Mesenchymal stem cell (in vitro differentiated cells and primary cell): ENCODE results near the gene PIGB.

ENCODE experiments used
- DNase-seq: peaks from one replicate; pipeline ENCODE4 v3.0.0-alpha.2; 2013
- H2AFZ ChIP-seq: one replicate; pipeline ENCODE4 v1.6.1; 2013; ENCODE audit warnings: low read depth, mild to moderate bottlenecking, control low read depth, inconsistent platforms, low read length, moderate library complexity
- H2AK5ac ChIP-seq: 2 replicates; pipeline ENCODE4 v1.6.1; 2013; ENCODE audit warnings: low read length, moderate library complexity, mild to moderate bottlenecking, inconsistent platforms; ENCODE audit not compliant: severe bottlenecking
- H2BK120ac ChIP-seq: one replicate; pipeline ENCODE4 v1.6.1; 2013; ENCODE audit warnings: low read depth, mild to moderate bottlenecking, inconsistent platforms, low read length, moderate library complexity
- H2BK12ac ChIP-seq, 2 experiments: one replicate each; pipeline ENCODE4 v1.6.1; 2013; ENCODE audit warnings: inconsistent platforms in 2 of 2, low read length in 2 of 2, mild to moderate bottlenecking in 2 of 2, moderate library complexity in 2 of 2, control low read depth in 1 of 2
- H2BK15ac ChIP-seq: one replicate; pipeline ENCODE4 v1.6.1; 2013; ENCODE audit warnings: mild to moderate bottlenecking, low read depth, inconsistent platforms; ENCODE audit not compliant: poor library complexity, severe bottlenecking
- H2BK5ac ChIP-seq: 2 replicates; pipeline ENCODE4 v1.6.1; 2013; ENCODE audit warnings: low read depth, mild to moderate bottlenecking, low read length, control low read depth, inconsistent platforms; ENCODE audit not compliant: poor library complexity, severe bottlenecking
- H3K14ac ChIP-seq, 2 experiments: one replicate each; pipeline ENCODE4 v1.6.1; 2013; ENCODE audit warnings: inconsistent platforms in 2 of 2, low read length in 2 of 2, control low read depth in 1 of 2, mild to moderate bottlenecking in 1 of 2, moderate library complexity in 1 of 2
- H3K18ac ChIP-seq, 2 experiments: one replicate each; pipeline ENCODE4 v1.6.1; 2013; ENCODE audit warnings: inconsistent platforms in 2 of 2, low read length in 2 of 2, control low read depth in 1 of 2, low read depth in 1 of 2, mild to moderate bottlenecking in 1 of 2
- H3K23ac ChIP-seq, 2 experiments: one replicate each; pipeline ENCODE4 v1.6.1; 2013; ENCODE audit warnings: inconsistent platforms in 2 of 2, low read length in 2 of 2, mild to moderate bottlenecking in 2 of 2, moderate library complexity in 2 of 2, control low read depth in 1 of 2
- H3K27ac ChIP-seq: 2 replicates; pipeline ENCODE4 v1.5.1; 2013; ENCODE audit warnings: mild to moderate bottlenecking, moderate library complexity, low read length, control low read depth, inconsistent platforms; ENCODE audit not compliant: poor library complexity, severe bottlenecking
- H3K27me3 ChIP-seq, 2 experiments: 2 replicates each; pipeline versions ENCODE4 v1.6.1 to v1.7.0; 2013; ENCODE audit warnings: low read length in 2 of 2, mild to moderate bottlenecking in 2 of 2, moderate library complexity in 2 of 2, control low read depth in 1 of 2, inconsistent platforms in 1 of 2; ENCODE audit not compliant: control insufficient read depth in 1 of 2, insufficient read depth in 1 of 2
- H3K36me3 ChIP-seq, 2 experiments: 2 replicates each; pipeline versions ENCODE4 v1.6.1 to v1.7.0; 2013; ENCODE audit warnings: low read length in 2 of 2, control low read depth in 1 of 2, inconsistent platforms in 1 of 2, low read depth in 1 of 2, mild to moderate bottlenecking in 1 of 2; ENCODE audit not compliant: insufficient read depth in 2 of 2, control insufficient read depth in 1 of 2
- H3K4ac ChIP-seq, 2 experiments: one replicate each; pipeline ENCODE4 v1.6.1; 2013; ENCODE audit warnings: inconsistent platforms in 2 of 2, low read length in 2 of 2, mild to moderate bottlenecking in 2 of 2, moderate library complexity in 2 of 2, control low read depth in 1 of 2, low read depth in 1 of 2
- H3K4me1 ChIP-seq: 2 replicates; pipeline ENCODE4 v1.6.1; 2013; ENCODE audit warnings: low read depth, low read length, control low read depth; ENCODE audit not compliant: control insufficient read depth, insufficient read depth
- H3K4me2 ChIP-seq: 2 replicates; pipeline ENCODE4 v1.6.1; 2013; ENCODE audit warnings: low read length, mild to moderate bottlenecking, inconsistent platforms; ENCODE audit not compliant: poor library complexity, severe bottlenecking
- H3K4me3 ChIP-seq, 2 experiments: 2 replicates each; pipeline versions ENCODE4 v1.5.1 to v1.7.0; 2013; ENCODE audit warnings: low read length in 2 of 2, mild to moderate bottlenecking in 2 of 2, control low read depth in 1 of 2, low read depth in 1 of 2; ENCODE audit not compliant: insufficient read depth in 1 of 2
- H3K79me1 ChIP-seq: replicated peaks from 2 replicates; pipeline ENCODE4 v1.6.1; 2013; ENCODE audit warnings: mild to moderate bottlenecking, control low read depth, low read length, inconsistent platforms; ENCODE audit not compliant: poor library complexity, severe bottlenecking
- H3K9ac ChIP-seq: 2 replicates; pipeline ENCODE4 v1.7.0; 2013; ENCODE audit warnings: mild to moderate bottlenecking, low read length, moderate library complexity
- H3K9me3 ChIP-seq: 2 replicates; pipeline ENCODE4 v1.7.0; 2013; ENCODE audit warnings: mild to moderate bottlenecking, low read length; ENCODE audit not compliant: control insufficient read depth
- H4K8ac ChIP-seq: one replicate; pipeline ENCODE4 v1.6.1; 2013; ENCODE audit warnings: inconsistent platforms, mild to moderate bottlenecking, low read length, moderate library complexity
- H4K91ac ChIP-seq: one replicate; pipeline ENCODE4 v1.6.1; 2013; ENCODE audit warnings: mild to moderate bottlenecking, low read length, inconsistent platforms
- WGBS: methylation state at CpG from one replicate; pipeline ENCODE4 v1.1.7; 2013; ENCODE audit warnings: mixed read lengths; 5-methylcytosine and 5-hydroxymethylcytosine counted together

PIGB gene

GRCh38 chr15:55327387-55327786 is 8.4 kb downstream of the PIGB start:
- Histone ChIP-seq H3K4me1 (no peaks in the 10 kb centered on the region), H3K18ac (no peak overlapping the region), H3K23ac (no peak overlapping the region), H2BK5ac (no peak overlapping the region), H3K27ac (no peak overlapping the region), H2BK12ac (no peak overlapping the region), H3K4ac (no peak overlapping the region), H3K36me3 (peaks cover 6 to 39% of the 10 kb centered on the region in 2 experiments), H2BK120ac (no peak overlapping the region), H2BK15ac (no peak overlapping the region), H2AK5ac (no peak overlapping the region), H3K4me3 (no peak overlapping the region), H3K9ac (no peak overlapping the region), H3K14ac (no peak overlapping the region), H3K79me1 (peaks cover 11% of the 10 kb centered on the region), H3K27me3 (no peaks in the 10 kb centered on the region), H3K9me3 (no peaks in the 10 kb centered on the region), H4K8ac (no peak overlapping the region), H2AFZ (no peak overlapping the region), H3K4me2 (no peak overlapping the region), H4K91ac (no peak overlapping the region)
- no peak for DNase-seq
- WGBS = 80% methylated on average over 1 of the region's 1 CpG

DNA sequence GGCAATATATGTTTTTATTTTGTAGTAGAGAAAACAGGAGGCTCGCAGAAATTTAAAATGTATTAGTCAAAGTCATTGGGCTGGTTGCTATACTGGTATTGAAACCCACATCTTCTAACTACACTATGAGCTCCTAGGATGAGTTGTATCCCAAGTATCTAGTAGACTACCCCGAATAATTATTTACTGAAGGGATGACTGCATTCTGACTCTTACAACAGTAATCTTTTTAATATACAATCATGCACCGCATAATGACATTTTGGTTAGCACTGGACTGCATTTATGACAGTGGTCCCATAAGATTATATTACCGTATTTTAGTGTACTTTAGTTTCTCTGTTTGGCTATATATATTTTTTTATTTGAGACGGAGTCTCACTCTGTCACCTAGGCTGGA is 15.3 kb downstream of the PIGB start:
- Histone ChIP-seq H3K79me1 (peaks cover 6% of the 10 kb centered on the region), H3K9ac (no peak overlapping the region), H2BK120ac (no peak overlapping the region), H3K27ac (no peak overlapping the region), H2AFZ (no peak overlapping the region), H3K9me3 (no peaks in the 10 kb centered on the region), H3K18ac (no peak overlapping the region), H3K4ac (no peak overlapping the region), H2AK5ac (no peak overlapping the region), H3K27me3 (no peaks in the 10 kb centered on the region), H4K8ac (no peak overlapping the region), H3K14ac (no peak overlapping the region), H3K23ac (no peak overlapping the region), H2BK12ac (no peak overlapping the region), H3K4me1 (peaks cover 2% of the 10 kb centered on the region), H2BK15ac (no peak overlapping the region), H3K4me2 (no peak overlapping the region), H3K4me3 (no peak overlapping the region), H3K36me3 (peaks cover 6 to 76% of the 10 kb centered on the region in 2 experiments), H2BK5ac (no peak overlapping the region), H4K91ac (no peak overlapping the region)
- 88% methylated on average over 2 of the region's 5 CpGs for WGBS
- no peak for DNase-seq

- H3K9ac ChIP-seq = no peak overlapping the region
- H2BK120ac ChIP-seq = no peak overlapping the region
- H3K18ac ChIP-seq = no peak overlapping the region
- H2AFZ ChIP-seq = no peak overlapping the region
- no peak overlapping the region for H3K4me3 ChIP-seq
- DNase-seq = no peak
- no peak overlapping the region for H3K4ac ChIP-seq
- no peak overlapping the region for H4K8ac ChIP-seq
- no CpG with 5 or more reads among the region's 1 CpG for WGBS
- H3K14ac ChIP-seq = no peak overlapping the region
- no peak overlapping the region for H4K91ac ChIP-seq
- peaks cover 2% of the 10 kb centered on the region for H3K4me1 ChIP-seq
- H3K27ac ChIP-seq = no peak overlapping the region
- H3K36me3 ChIP-seq = peaks cover 6 to 77% of the 10 kb centered on the region in 2 experiments
- no peak overlapping the region for H3K23ac ChIP-seq
- no peak overlapping the region for H2BK12ac ChIP-seq
- H3K79me1 ChIP-seq = peaks cover 6% of the 10 kb centered on the region
- H2AK5ac ChIP-seq = no peak overlapping the region
- no peak overlapping the region for H2BK5ac ChIP-seq
- H2BK15ac ChIP-seq = no peak overlapping the region
- no peaks in the 10 kb centered on the region for H3K27me3 ChIP-seq
- H3K4me2 ChIP-seq = no peak overlapping the region
- no peaks in the 10 kb centered on the region for H3K9me3 ChIP-seq
These were observed 16.0 kb downstream of the PIGB start for GRCh38 chr15:55334997-55335396.

DNA sequence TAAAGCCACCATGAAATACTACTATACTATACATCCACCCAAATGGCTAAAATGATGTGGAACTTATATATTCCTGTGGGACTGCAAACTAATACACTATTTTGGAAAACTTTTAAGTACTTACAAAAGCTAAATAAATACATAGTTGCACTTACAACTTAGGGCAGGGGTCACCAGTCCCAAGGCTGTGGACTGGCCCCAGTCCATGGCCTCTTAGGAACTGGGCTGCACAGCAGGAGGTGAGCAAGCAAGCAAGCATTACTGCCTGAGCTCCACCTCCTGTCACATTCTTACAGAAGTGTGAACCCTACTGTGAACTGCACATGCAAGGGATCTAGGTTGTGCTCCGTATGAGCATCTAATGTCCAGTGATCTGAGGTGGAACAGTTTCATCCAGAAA is 18.1 kb downstream of the PIGB start:
- Histone ChIP-seq H3K4me3 (no peak overlapping the region), H3K23ac (no peak overlapping the region), H2BK120ac (no peak overlapping the region), H3K4me1 (peaks cover 2% of the 10 kb centered on the region), H3K9me3 (no peaks in the 10 kb centered on the region), H3K79me1 (peaks cover 3% of the 10 kb centered on the region), H3K14ac (no peak overlapping the region), H2BK5ac (no peak overlapping the region), H3K4me2 (no peak overlapping the region), H3K4ac (no peak overlapping the region), H3K27me3 (no peaks in the 10 kb centered on the region), H3K9ac (no peak overlapping the region), H3K27ac (no peak overlapping the region), H3K36me3 (peaks cover 0 to 74% of the 10 kb centered on the region in 2 experiments), H3K18ac (no peak overlapping the region), H4K91ac (no peak overlapping the region), H2BK12ac (no peak overlapping the region), H2AK5ac (no peak overlapping the region), H2BK15ac (no peak overlapping the region), H4K8ac (no peak overlapping the region), H2AFZ (no peak overlapping the region)
- DNase-seq = no peak
- WGBS = 92% methylated on average over 1 of the region's 1 CpG
